Astrocyte of the hippocampus (primary cell): ENCODE data around the gene KRT81.
"Not testable (repeated sequence)": the region's sequence is repeated elsewhere in the genome, so short reads cannot be mapped to it uniquely, and the experiment has no call there.

Source experiments
- DNase-seq: peaks from one replicate; pipeline ENCODE4 v3.0.0; 2011; ENCODE audit warnings: low read depth, low spot score

The KRT81 gene

DNA sequence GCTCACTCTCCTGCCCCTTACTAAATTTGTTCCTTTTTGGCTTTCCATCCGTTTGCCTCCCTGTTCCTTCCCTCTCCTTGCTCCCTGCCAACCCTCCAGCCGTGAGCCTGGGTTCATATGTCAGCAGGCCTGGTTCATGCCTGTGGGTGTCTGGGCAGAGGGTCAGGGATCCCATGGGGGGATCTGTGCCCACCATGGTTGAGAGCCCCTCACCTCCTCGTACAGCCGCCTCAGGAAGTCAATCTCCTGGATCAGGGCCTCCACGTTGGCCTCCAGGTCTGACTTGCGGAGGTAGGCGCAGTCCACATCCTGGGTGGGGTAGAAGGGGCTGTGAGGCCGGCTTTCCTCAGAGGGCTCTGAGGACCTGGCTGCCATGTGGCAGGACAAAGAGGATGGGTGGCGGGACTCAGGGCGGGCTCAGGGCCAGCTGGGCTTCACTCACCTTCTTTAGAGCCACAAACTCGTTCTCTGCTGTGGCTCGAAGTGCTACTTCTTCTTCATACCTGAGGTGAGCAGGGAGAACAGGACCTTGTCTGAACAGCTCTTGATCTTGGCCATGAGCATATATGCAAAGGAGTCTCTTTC lies 26.2 kb upstream of the KRT81 start:
- no peak for DNase-seq

DNA sequence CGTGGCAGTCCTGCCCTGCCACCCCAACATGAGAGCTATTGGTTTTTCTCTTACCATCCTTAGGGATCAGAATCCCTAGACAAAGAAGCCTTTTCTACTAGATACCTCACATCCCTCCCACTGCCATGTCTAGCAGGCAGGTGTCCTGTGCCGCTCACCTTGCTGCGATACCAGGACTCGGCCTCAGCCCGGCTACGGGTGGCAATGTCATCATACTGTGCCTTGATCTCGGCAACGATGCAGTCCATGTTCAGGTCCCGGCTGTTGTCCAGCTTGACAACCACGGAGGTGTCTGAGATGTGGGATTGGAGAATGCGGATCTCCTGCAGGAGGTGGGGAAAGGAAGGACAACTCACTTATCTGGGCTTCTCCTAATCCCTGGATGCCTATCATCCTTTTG lies 25.4 kb upstream of the KRT81 start:
- DNase-seq: no peak

DNA sequence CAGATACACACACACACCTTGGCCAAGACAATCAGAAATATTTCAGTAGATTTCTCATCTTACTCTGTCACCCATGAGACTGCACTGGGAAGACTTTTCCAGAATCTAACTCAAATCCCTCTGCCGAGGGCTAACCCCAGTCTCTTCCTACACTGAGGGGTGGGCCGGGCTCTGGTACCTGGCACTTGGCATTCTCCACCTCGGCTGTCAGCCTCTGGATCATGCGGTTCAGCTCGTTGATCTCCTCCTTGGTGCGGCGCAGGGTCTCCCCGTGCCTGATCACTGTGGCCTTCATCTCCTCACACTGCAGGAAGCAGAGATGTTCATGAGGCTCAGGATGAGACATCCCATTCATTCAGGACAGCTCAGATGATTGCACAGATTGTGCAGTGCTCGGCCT lies 25.0 kb upstream of the KRT81 start:
- no peak for DNase-seq

DNA sequence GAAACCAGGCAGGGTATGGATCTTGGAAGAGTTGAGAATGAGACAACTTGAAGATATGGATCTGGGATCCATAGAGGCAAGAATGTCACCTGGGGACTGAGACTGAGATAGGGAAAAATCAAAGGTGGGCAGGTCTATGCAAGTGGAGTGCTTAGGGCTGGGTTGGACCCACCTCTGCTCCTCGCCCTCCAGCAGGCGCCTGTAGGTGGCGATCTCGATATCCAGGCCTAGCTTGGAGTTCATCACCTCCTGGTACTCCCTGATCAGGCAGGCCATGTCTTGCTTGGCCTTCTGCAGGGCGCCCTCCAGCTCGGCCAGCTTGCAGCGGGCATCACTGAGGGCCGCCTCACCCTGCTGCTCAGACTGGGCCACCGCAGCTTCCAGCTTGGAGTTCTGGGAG lies 24.4 kb upstream of the KRT81 start:
- DNase-seq: not testable (repeated sequence)

DNA sequence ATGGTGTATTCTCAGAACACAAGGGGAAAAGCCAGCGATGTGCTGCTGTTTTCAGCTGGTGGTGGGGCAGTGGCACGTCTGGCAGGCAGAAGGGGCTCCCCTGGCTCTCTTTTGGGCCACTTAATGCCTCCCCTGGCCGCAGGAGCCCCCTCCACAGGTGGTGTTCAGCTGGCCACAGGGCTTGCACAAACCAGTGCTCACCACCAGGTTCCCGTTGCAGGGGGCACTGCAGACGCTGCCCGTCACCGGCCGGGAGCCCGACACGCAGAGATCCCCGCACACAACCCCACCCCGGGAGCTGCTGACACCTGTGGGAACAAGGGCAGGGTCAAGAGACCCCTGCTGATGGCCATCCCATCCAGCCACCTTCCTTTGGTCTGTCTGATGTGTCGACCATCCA lies 23.2 kb upstream of the KRT81 start:
- no peak for DNase-seq

DNA sequence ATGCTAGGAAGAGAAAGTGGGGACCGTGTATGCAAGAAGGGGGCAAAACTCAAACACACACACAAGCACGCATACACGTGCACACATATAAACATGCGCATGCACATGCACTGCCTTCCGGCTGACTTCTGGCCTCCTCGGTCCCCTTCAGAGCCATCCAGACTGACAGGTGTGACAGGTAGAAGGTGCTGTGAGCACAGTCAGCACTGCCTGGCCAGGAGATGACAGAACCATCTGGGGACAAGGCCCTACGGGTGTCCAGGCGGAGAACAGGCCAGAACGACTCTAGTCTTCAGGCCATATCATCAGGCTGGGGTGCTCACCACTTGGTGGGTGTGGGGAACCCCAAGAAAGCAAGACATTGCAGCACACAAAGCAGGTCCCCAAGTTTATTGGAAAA lies 22.6 kb upstream of the KRT81 start:
- no peak for DNase-seq

DNA sequence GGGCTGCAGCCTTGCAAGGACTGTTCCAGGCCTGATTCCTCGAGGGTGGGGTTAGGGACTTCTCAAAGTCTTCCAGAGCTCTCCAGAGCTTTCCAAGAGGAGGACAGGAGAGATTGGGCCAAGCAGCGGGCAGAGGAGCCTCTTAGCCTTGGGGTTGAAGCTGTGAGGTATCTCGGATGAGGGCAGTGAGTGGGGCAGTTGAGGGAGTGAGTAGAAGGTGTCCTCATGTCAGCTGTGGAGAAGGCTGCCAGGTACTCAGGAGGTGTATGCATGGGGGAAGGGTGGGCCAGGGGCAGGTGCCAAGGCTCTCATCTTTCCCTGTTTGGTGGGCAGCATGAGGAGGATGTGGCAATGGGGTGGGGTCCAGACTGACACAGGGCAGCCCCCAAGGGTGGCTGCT lies 22.1 kb upstream of the KRT81 start:
- no peak for DNase-seq

DNA sequence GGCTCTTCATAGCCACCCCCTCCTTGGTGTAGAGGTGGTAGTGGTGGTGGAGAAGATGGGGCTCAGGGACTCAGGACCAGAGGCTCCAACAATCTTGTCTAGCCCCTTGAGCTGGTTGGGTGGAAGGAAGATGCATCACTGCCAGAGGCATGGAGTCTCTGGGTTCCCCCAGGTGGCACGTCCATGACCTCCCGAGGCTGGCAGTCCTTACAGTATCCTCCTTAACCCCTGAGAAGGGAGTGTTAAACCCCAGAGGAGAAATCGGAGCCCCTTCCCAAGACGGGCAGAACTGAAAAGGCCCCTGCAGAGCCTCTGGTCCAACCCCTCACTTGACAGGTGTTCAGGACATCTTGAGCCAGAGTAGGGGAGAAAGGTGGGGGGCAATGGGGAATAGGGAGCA lies 20.8 kb upstream of the KRT81 start:
- DNase-seq: no peak

DNA sequence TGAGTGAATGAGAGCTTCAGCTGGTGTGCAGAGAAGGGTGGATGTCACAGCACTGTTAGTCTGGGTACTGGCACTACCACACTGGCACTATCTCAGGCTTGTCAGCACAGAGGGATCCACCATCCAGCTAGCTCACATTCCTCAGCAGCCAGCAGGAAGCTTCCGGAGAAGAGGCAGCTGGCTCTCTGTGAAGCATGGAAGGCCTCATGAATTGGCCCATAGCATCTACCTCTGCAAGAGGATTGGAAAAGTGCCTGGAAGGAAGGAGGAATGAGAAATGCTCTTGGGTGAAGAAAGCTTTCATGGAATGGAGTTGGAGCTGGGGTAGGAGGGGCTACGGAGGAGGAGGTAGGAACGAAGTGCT lies 19.9 kb upstream of the KRT81 start:
- no peak for DNase-seq

DNA sequence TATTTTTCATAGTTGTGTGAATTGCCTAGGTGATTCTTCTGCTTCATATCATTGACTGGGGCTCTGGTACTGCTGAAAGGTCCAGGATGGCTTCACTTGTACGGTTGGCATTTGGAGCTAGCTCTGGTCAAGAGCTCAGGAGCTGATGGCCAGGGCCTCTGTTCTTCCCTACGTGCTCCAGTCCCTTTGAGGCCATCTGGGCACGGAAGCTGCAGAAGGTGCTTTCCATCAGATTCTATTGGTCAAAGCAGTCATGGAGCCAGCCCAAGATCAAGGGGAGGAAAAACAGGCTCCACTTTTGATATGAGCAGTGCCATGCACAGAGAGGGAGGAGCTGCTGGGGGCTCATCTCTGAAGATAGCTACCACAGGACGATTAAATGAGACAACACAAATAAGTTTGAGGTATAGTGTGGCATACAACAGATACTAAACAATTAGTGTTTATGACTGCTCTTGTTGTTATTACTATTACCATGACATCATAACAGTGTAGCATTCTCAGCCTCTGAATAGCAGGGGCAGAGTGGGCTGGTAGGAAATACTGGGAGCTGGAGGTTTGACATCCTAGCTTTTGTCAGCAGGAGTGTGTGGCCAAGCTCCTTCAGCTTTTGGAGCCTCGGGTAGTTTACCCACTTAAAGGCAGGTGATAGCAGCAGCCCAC lies 19.4 kb upstream of the KRT81 start:
- DNase-seq: peak; percentile 23

DNA sequence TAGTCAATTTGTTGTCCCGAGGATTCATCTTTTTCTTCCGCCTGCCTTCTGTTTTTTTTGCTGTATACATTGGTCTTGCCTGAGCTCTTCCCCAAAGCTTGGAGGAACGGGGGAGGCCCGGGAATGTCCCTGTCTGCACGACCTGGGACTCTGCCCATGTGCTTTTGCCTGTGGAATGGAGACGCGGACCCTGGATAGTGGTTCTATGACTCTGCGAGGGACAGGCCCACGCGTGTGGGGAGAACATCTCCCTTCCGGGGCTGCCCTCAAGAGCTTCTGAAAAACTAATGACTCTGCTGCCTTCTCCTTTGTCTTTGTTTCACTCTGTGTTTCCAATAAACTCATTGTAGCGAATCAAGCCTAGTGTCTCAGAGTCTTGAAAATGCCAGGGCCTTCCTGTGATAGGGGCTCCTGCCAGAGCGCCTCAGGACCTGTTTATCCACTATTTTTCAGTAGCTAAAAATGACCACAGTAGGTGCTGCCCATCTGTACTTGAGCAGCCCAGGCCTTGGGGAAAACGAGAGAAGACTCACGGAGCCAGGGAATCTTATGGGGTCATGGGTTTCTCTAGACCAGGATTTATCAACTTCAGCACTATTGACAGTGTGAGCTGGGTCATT lies 17.6 kb upstream of the KRT81 start:
- DNase-seq: no peak

DNA sequence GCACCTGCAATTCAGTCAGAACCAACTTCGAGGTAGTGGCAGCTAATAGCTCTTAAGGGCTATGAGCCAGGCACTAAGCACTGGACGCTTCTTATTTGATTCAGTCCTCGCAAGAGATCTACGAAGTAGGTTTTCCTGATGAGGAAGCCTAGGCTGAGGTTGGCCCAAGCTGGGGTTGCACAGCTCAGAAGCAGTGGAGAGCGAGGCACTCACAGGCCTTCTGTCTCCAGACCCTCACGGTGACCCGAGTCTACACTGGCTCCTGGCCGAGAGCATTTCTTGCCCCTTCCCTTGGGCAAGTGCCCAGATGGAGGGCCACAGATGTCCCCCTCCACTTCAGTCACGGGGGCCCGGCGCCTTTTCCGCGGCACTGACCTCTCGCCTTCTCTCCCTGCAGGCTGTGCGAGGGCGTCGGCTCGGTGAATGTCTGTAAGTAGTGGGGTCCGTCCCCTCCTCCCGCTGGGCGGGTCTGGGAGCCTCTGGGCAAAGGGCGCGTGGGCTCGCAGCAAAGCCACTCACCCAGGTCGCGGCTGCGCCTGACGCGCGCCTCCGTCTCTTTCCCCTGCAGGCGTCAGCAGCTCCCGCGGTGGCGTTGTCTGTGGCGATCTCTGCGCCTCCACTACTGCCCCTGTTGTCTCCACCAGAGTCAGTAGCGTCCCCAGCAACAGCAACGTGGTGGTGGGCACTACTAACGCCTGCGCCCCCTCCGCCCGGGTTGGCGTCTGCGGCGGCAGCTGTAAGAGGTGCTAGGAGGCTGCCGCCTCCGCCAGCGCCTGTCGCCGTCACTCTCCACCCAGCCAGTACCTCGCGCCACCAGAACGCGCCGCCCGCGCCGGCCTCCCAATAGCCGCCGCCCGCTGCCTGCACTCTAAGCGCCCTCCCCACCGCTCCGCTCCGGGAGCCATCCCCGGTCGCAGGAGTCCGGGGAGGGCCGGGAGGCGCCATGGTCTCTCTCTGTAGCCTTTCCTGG lies 16.8 kb upstream of the KRT81 start:
- peak; percentile 81 for DNase-seq

DNA sequence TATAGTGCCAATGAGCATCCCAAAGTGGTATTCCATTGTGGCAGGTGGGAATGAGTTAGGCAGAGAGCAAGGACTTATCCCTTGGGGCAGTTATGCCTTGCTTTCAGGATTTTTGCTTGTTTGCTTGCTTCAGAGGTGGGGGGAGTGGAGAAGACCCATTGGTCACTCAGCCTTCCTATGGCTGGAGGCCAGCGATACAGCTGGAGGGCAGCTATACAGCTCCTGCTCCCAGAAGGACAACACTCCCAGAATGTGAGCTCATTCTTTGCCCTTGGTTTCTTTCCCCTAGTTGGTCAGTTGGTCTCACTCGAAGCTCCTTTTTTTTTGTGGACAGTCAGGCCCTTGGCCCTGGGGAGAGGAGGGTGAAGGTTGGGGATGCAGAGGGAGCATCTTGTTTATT lies 15.4 kb upstream of the KRT81 start:
- no peak for DNase-seq

DNA sequence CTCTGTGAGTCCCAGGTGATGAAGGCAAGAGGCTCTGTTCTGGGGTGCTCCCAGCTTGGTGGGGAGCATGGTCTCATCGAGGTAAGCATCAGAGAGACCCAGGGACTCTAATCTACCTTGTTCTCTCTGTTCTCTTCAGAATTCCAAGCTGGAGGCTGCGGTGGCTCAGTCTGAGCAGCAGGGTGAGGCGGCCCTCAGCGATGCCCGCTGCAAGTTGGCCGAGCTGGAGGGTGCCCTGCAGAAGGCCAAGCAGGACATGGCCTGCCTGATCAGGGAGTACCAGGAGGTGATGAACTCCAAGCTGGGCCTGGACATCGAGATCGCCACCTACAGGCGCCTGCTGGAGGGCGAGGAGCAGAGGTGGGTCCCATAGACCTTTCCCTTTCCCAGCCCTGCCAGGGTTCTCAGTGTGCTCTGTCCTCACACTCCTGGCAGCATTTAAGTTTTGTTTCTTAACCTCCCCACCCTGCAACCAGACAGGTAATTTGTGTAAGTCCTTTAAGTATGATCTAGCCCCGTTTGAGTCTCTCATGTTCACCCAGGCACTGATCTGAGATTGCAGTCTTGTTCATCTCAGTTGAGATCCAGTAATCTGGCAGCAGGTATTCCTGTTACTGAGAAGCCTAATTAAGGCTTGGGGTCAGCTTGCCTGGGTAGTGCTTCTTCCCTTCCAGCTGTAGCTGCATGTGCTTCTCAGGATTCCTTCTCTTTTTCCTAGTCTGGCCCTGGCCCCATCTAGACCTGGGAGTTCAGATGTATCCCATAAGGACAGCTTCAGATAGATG lies 14.8 kb upstream of the KRT81 start:
- no peak for DNase-seq

DNA sequence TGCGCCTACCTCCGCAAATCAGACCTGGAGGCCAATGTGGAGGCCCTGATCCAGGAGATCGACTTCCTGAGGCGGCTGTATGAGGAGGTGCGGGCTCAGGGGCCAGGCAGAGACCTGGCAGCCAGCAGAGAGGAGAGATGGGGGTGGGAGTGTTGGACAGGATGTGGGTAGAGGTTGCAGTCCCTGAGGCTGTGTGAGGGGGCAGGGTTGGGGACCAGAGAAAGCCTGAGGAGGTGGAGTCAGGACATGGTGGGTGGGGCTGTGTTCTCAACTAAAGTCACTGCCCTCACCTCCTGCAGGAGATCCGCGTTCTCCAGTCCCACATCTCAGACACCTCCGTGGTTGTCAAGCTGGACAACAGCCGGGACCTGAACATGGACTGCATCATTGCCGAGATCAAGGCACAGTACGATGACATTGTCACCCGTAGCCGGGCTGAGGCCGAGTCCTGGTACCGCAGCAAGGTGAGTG lies 13.6 kb upstream of the KRT81 start:
- not testable (repeated sequence) for DNase-seq

DNA sequence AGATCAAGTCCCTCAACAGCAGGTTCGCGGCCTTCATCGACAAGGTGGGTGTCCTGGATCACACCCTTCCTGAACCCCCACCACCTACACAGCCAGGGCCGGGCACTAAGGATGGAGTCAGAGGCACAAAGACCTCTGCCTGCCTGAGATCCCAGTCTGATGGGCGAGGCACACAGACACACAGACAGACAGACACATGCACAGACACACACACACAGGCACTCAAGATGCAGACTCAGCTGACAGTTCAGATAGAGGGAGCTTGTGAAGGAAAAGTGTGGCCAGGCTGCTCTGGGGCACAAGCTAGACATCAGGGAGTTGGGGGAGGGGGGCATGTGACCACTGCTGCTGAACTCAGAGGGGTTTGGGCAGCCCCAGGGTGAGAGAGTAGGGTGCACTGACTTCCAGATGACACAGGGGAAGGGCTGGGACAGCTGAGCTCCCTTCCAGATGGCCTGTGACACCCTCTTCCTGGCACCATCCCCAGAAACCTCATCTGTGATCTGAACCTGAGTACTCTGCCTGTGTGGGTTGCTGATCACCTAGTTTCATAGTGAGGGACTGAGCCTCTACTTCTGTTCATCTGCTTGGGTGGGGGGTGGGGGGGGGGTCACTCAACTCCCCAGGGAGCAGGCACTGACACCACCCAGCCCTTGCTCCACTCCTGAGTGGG lies 11.0 kb upstream of the KRT81 start:
- DNase-seq: not testable (repeated sequence)

DNA sequence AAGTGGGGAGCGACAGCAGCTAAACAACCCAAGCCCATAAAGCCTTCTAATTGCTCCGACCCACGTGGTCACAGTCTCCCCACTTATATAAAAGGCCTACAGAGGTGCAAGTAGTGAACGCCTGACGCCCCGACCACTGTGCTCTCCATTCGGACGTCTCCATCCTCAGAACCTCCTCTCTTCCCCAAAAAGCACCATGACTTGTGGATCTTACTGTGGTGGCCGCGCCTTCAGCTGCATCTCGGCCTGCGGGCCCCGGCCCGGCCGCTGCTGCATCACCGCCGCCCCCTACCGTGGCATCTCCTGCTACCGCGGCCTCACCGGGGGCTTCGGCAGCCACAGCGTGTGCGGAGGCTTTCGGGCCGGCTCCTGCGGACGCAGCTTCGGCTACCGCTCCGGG lies 10.4 kb upstream of the KRT81 start:
- not testable (repeated sequence) for DNase-seq

DNA sequence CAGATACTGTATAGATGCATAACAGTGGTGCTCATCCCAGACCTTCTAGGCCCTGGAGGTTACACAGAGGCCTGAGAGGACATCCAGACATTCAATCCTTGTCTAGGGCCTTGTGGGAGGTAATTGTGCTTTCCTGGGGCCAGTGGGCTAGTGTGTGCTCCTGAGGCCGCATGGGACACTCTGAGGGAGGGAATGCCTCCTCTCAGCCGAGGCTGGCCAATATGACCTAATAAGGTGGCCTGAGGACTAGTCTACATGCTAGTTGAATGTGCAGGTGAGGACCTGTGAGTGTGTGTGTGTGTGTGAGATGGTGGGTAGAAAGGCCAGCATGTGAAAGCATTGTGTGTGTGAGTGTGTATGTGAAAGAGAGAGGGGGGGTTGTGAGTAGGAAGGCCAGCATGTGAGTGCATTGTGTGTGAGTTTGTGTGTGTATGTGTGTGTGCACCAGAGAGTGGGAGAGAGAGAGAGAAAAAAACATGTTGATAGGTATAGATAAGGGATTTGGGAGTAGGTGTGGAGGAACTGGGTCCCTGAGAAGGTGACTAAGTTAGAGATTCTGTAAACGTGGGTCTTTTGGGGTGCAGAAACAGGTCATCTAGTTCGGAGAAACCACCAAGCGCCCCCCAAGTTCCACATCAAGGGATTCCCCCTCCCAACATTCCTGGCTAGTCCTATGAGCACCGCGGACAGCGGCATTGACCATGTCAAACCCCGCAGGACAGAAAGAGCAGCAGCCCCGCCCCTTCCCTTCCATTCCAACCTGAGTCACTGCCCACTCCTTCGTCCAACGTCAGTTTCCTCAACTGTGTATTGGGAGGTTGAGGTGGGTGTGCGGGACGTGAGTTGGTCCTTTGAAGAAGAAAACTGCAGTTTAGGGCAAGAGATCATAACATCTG lies 9.7 kb upstream of the KRT81 start:
- DNase-seq: peak; percentile 50

DNA sequence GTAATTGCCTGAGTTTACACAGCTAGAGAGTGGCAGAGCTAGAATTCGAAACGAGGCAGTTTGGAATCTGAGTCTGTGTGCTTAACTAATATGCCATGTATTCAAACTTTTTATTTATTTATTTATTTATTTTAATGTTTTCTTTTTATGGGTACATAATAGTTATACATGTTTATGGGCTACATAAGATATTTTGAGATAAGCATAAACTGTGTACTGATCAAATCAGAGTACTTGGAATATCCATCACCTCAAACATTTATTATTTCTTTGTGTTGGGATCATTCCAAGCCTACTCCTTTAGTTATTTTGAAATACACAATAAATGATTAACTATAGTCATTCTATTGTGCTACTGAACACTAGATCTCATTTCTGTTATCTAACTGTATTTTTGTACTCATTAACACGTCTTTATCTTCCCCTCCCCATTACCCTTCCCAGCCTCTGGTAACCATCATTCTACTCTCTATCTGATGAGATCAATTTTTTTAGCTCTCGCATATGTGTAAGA lies 7.4 kb upstream of the KRT81 start:
- DNase-seq: no peak
